Measurements from ENCODE around the gene SLC25A18.

DNA sequence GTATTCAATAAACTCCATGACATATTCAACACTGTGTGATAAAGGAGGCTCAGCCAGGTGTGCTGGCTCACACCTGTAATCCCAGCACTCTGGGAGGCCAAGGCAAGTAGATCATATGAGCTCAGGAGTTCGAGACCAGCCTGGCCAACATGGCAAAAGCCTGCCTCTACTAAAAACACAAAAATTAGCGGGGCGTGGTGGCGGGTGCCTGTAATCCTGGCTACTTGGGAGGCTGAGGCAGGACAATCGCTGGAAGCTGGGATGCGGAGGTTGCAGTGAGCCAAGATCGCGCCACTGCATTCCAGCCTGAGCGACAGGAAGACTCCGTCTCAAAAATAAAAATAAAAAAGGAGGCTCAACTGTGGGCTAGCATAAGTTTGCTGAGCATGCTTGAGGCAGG, 4.1 kb upstream of the SLC25A18 start:
- TF ChIP-seq GABPA (IDR thresholded peaks at IDR 0.05; ENCODE audit: borderline replicate concordance, insufficient read depth, low read length) (no peak), POLR2AphosphoS5 (IDR thresholded peaks at IDR 0.05; ENCODE audit: low read depth, low read length) (no peak), CREB1 (IDR thresholded peaks at IDR 0.05) (no peak), POLR2A (IDR thresholded peaks at IDR 0.05; ENCODE audit: control extremely low read depth in 1 of 2, low read depth in 2 of 2, low read length in 2 of 2) (no peak), CHD2 (IDR thresholded peaks at IDR 0.05; ENCODE audit: low read length) (no peak), RAD21 (IDR thresholded peaks at IDR 0.05 in 1 of 2, conservative IDR thresholded peaks at IDR 0.05 in 1 of 2; ENCODE audit: low read depth in 2 of 2, low read length in 2 of 2) (no peak), YY1 (IDR thresholded peaks at IDR 0.05; ENCODE audit: low read depth, low read length) (no peak)
- TF ChIP-seq, protein P1, sequence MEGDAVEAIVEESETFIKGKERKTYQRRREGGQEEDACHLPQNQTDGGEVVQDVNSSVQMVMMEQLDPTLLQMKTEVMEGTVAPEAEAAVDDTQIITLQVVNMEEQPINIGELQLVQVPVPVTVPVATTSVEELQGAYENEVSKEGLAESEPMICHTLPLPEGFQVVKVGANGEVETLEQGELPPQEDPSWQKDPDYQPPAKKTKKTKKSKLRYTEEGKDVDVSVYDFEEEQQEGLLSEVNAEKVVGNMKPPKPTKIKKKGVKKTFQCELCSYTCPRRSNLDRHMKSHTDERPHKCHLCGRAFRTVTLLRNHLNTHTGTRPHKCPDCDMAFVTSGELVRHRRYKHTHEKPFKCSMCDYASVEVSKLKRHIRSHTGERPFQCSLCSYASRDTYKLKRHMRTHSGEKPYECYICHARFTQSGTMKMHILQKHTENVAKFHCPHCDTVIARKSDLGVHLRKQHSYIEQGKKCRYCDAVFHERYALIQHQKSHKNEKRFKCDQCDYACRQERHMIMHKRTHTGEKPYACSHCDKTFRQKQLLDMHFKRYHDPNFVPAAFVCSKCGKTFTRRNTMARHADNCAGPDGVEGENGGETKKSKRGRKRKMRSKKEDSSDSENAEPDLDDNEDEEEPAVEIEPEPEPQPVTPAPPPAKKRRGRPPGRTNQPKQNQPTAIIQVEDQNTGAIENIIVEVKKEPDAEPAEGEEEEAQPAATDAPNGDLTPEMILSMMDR (IDR thresholded peaks at IDR 0.05; ENCODE audit: control extremely low read depth in 1 of 3, insufficient read depth in 1 of 3, low read depth in 1 of 3, low read length in 3 of 3): no peak
